Kidney (tissue), 14 donors: ENCODE measurements around the gene GLS. TPM values are rescaled to one million over a fixed set of nuclear protein-coding genes. Genes with fewer than 3 reads are reported as not detected.

Experiments used
- DNase-seq, 5 donors: peaks; one replicate each; pipeline ENCODE4 v3.0.0-alpha.2; 2013 to 2020
- FAIRE-seq: peaks from 2 replicates; lab custom pipeline; 2012; peaks lifted over from hg19 to GRCh38; lab: Jason Lieb, UNC
- H3K27ac ChIP-seq, 2 donors: one replicate each; pipeline ENCODE4 v1.7.0; 2013; ENCODE audit warnings: low read depth in 2 of 2, low read length in 2 of 2, inconsistent platforms in 1 of 2
- H3K27me3 ChIP-seq: one replicate; pipeline ENCODE4 v1.7.1; 2013; ENCODE audit warnings: low read length, inconsistent platforms; ENCODE audit not compliant: control insufficient read depth, insufficient read depth
- H3K36me3 ChIP-seq, 3 donors: one replicate each; pipeline versions ENCODE4 v1.7.0 to v1.7.1; 2013; ENCODE audit warnings: low read length in 3 of 3, control low read depth in 1 of 3, inconsistent platforms in 1 of 3; ENCODE audit not compliant: insufficient read depth in 3 of 3, control insufficient read depth in 2 of 3
- H3K4me1 ChIP-seq, 3 donors: one replicate each; pipeline versions ENCODE4 v1.7.0 to v1.7.1; 2013; ENCODE audit warnings: low read length in 3 of 3, inconsistent platforms in 1 of 3, low read depth in 1 of 3; ENCODE audit not compliant: control insufficient read depth in 2 of 3, insufficient read depth in 2 of 3
- H3K4me3 ChIP-seq, 3 donors: one replicate each; pipeline versions ENCODE4 v1.7.0 to v1.8.1; 2013; ENCODE audit warnings: low read length in 3 of 3, control low read depth in 1 of 3, inconsistent platforms in 1 of 3
- H3K9ac ChIP-seq, 3 donors: one replicate each; pipeline versions ENCODE4 v1.7.0 to v1.7.1; 2013; ENCODE audit warnings: low read length in 3 of 3, control low read depth in 1 of 3, inconsistent platforms in 1 of 3
- H3K9me3 ChIP-seq, 3 donors: one replicate each; pipeline versions ENCODE4 v1.7.0 to v1.7.1; 2013; ENCODE audit warnings: low read length in 3 of 3, control low read depth in 1 of 3, inconsistent platforms in 1 of 3; ENCODE audit not compliant: control insufficient read depth in 2 of 3, insufficient read depth in 1 of 3
- intact Hi-C: fragments of 100-400 bp; cut with DNase I; formaldehyde crosslinking; loops from one replicate; pipeline ENCODE4 v1.11.1; 2022
- polyA plus RNA-seq: library from polyadenylated mRNA; stranded (reverse); fragments of 350-450 nt; fragmentation: Illumina TruSeq; extraction: RNeasy Lipid Tissue Mini Kit (QIAGEN cat#74804); gene quantifications from one replicate; pipeline ENCODE4 v1.2.3, GENCODE V29; 2014; ENCODE audit warnings: low read depth, low replicate concordance; ENCODE audit not compliant: insufficient read depth
- total RNA-seq: library from RNA; stranded (reverse); fragmentation: NEBNext Ultra II Directional; extraction: Animal tissue kit (Norgen Biotek cat#: 25700); gene quantifications from one replicate; pipeline ENCODE4 v1.2.1, GENCODE V29; 2021
- TF ChIP-seq, protein P1 (sequence below): IDR thresholded peaks from 3 replicates; pipeline ENCODE4 v1.5.1; 2012; ENCODE audit warnings: mild to moderate bottlenecking, moderate library complexity, borderline replicate concordance; ENCODE audit not compliant: insufficient read depth; ENCODE audit errors: extremely low read depth
- donor health status: control.
- donor health status: control.
- donor health status: control.
- donor health status: control.
- donor health status: control.
- donor health status: DM: yes; HTN: yes; CAD: no.
- donor health status: Normal renal cell carcinoma (clear cell type).

GLS gene
- total and polyA plus RNA-seq, 2 donors from 2014 or later = 196 to 230 TPM

DNA sequence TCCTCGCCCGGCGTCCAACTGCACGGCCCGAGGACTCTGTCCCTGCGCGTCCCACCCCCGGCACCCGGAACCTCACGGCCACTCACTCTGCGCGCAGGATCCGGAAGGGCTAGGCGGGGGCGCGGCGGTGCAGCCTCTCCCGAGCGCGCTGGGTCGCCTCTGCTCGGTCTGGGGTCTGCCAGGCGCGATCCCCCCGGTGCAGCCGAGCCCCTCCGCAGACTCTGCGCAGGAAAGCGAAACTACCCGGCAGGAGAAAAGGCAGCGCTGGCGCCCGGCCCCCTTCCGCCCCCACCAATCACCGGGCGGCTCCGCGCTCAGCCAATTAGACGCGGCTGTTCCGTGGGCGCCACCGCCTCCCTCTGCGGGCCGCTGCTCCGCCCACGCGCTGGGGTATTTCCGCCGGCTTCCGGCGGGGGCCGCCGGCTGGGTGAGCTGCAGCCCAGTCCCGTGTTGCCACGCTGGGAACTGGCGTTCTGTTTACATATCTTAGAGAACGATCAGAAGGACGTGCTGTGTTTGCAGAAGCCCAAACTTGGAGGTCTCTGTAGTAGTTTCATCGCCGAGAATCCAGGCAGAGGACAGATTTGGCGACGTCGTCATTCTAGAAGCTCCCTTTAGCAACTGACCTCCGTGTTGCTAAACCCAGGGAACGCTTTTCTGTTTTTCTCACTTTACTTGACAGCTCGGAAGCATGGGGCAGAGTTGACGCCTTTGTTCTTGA is 133.5 kb downstream of the GLS start, which contains the start of gene STAT1:
STAT1 (minus strand) TSS at position 240 of the 721 bp plus-strand sequence. CDS start 4,168 bp downstream, outside the sequence.
- FAIRE-seq (no peak), DNase-seq (peak; percentile 96 to 98 (median 96))
- TF ChIP-seq, protein P1, sequence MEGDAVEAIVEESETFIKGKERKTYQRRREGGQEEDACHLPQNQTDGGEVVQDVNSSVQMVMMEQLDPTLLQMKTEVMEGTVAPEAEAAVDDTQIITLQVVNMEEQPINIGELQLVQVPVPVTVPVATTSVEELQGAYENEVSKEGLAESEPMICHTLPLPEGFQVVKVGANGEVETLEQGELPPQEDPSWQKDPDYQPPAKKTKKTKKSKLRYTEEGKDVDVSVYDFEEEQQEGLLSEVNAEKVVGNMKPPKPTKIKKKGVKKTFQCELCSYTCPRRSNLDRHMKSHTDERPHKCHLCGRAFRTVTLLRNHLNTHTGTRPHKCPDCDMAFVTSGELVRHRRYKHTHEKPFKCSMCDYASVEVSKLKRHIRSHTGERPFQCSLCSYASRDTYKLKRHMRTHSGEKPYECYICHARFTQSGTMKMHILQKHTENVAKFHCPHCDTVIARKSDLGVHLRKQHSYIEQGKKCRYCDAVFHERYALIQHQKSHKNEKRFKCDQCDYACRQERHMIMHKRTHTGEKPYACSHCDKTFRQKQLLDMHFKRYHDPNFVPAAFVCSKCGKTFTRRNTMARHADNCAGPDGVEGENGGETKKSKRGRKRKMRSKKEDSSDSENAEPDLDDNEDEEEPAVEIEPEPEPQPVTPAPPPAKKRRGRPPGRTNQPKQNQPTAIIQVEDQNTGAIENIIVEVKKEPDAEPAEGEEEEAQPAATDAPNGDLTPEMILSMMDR = peak; percentile 18
- Histone ChIP-seq H3K4me1 (peaks cover 0 to 15% (median 0%) of the 10 kb centered on the region in 3 donors), H3K9ac (peak within 1 kb of the TSS; percentile 79 to 98 (median 91)), H3K36me3 (no peaks in the 10 kb centered on the region), H3K27me3 (no peaks in the 10 kb centered on the region), H3K27ac (peak within 1 kb of the TSS; percentile 91 to 97), H3K9me3 (no peaks in the 10 kb centered on the region), H3K4me3 (peak within 1 kb of the TSS; percentile 85 to 100 (median 99))
- intact Hi-C loops = no loop called here

DNA sequence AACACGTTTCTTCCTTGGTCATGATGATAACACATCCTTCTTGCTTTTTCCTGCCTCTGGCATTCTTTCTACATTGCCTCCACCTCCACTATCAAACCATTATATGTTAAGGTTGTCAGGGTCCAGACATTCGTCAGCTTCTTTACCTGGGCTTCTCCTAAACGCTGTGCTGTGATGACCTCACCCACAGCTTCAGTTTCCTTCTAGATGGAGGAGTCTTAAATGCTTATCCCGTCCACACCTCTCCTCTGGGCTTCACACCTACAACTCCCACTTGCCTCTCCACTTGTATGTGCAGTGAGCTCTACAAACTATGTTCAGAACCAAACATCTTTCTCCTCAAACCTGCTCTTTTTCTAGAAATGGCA is 134.0 kb downstream of the GLS start:
- TF ChIP-seq, protein P1 = no peak
- Histone ChIP-seq H3K4me1 (peaks cover 0 to 15% (median 4%) of the 10 kb centered on the region in 3 donors), H3K9ac (peak overlapping the region in 2 of 3 donors; percentile 65 to 81), H3K36me3 (no peaks in the 10 kb centered on the region), H3K4me3 (peak overlapping the region; percentile 82 to 86 (median 85)), H3K27me3 (no peaks in the 10 kb centered on the region), H3K27ac (peak overlapping the region; percentile 91 to 97), H3K9me3 (no peaks in the 10 kb centered on the region)
- FAIRE-seq (no peak), DNase-seq (no peak)
- intact Hi-C loops = no loop called here

Other genes with a start within 250 kb of the GLS start
- 45.0 TPM for gene NAB1, start 231.7 kb upstream of the GLS start, total RNA-seq
- 10.4 TPM for gene NAB1, start 231.7 kb upstream of the GLS start, polyA plus RNA-seq
- gene STAT1, start 133.3 kb downstream of the GLS start, total RNA-seq = 121 TPM
- 37.5 TPM for gene STAT1, start 133.3 kb downstream of the GLS start, polyA plus RNA-seq